Measurements from ENCODE around the gene TAF5L. TPM values are rescaled to one million over a fixed set of nuclear protein-coding genes. Genes with fewer than 3 reads are reported as not detected.

TAF5L gene
- total RNA-seq, 1 experiment from 2014 or later = 37.6 TPM

GRCh38 chr1:229672246-229672645 is 46.3 kb upstream of the TAF5L start:
- no peaks in the 10 kb centered on the region for H3K27me3 Mint-ChIP-seq (ENCODE audit: insufficient read depth, unreplicated experiment)
- H3K9me3 Mint-ChIP-seq (ENCODE audit: unreplicated experiment) = no peaks in the 10 kb centered on the region
- BruUV-seq (replicated peaks) = no TSS peak
- POLR2A ChIA-PET = interaction anchor here (0.7 to 4.3 kb wide), 5 partner anchors 8 to 113 kb away, joined by 3 to 21 read pairs (median 3); partner anchors contain the start of gene ABCB10
- intact Hi-C loops (cut with micrococcal nuclease) = no loop called here
- TF ChIP-seq CTCF (IDR thresholded peaks at IDR 0.05; ENCODE audit: unreplicated experiment) = no peak
- no peaks in the 10 kb centered on the region for H3K36me3 Mint-ChIP-seq (ENCODE audit: insufficient read depth, unreplicated experiment)
- no peak for DNase-seq (ENCODE audit: unreplicated experiment)
- H3K4me1 Mint-ChIP-seq (ENCODE audit: insufficient read depth, unreplicated experiment) = no peaks in the 10 kb centered on the region
- CTCF ChIA-PET = interaction anchor here (0.6 to 5.0 kb wide), 7 partner anchors 10 to 640 kb away, joined by 3 to 33 read pairs (median 4); no protein-coding TSS in a partner anchor
- no peak overlapping the region for H3K4me3 Mint-ChIP-seq (ENCODE audit: unreplicated experiment)
- no peak overlapping the region for H3K27ac Mint-ChIP-seq (ENCODE audit: low read depth, unreplicated experiment)

- no peak for TF ChIP-seq CTCF (IDR thresholded peaks at IDR 0.05; ENCODE audit: unreplicated experiment)
- no peak overlapping the region for H3K27ac Mint-ChIP-seq (ENCODE audit: low read depth, unreplicated experiment)
- POLR2A ChIA-PET = interaction anchor here (0.6 kb wide), 1 partner anchor 158 kb away, joined by 3 read pairs; no protein-coding TSS in a partner anchor
- intact Hi-C loops (cut with micrococcal nuclease) = no loop called here
- no peaks in the 10 kb centered on the region for H3K4me1 Mint-ChIP-seq (ENCODE audit: insufficient read depth, unreplicated experiment)
- BruUV-seq (replicated peaks) = no TSS peak
- H3K9me3 Mint-ChIP-seq (ENCODE audit: unreplicated experiment) = no peaks in the 10 kb centered on the region
- DNase-seq (ENCODE audit: unreplicated experiment) = no peak
- H3K4me3 Mint-ChIP-seq (ENCODE audit: unreplicated experiment) = no peak overlapping the region
- H3K36me3 Mint-ChIP-seq (ENCODE audit: insufficient read depth, unreplicated experiment) = no peaks in the 10 kb centered on the region
- no peaks in the 10 kb centered on the region for H3K27me3 Mint-ChIP-seq (ENCODE audit: insufficient read depth, unreplicated experiment)
- CTCF ChIA-PET = interaction anchor here (0.7 to 5.0 kb wide), 8 partner anchors 10 to 1287 kb away, joined by 3 to 33 read pairs (median 4); no protein-coding TSS in a partner anchor
Measured at GRCh38 chr1:229671310-229671709, 45.4 kb upstream of the TAF5L start.

- POLR2A ChIA-PET = no interaction called here
- Mint-ChIP-seq H3K9me3 (ENCODE audit: unreplicated experiment) (no peaks in the 10 kb centered on the region), H3K27me3 (ENCODE audit: insufficient read depth, unreplicated experiment) (no peaks in the 10 kb centered on the region), H3K36me3 (ENCODE audit: insufficient read depth, unreplicated experiment) (no peaks in the 10 kb centered on the region), H3K27ac (ENCODE audit: low read depth, unreplicated experiment) (no peak overlapping the region), H3K4me1 (ENCODE audit: insufficient read depth, unreplicated experiment) (no peaks in the 10 kb centered on the region), H3K4me3 (ENCODE audit: unreplicated experiment) (no peak overlapping the region)
- TF ChIP-seq CTCF (IDR thresholded peaks at IDR 0.05; ENCODE audit: unreplicated experiment) = no peak
- intact Hi-C loops (cut with micrococcal nuclease) = no loop called here
- BruUV-seq (replicated peaks) = no TSS peak
- no peak for DNase-seq (ENCODE audit: unreplicated experiment)
- CTCF ChIA-PET = interaction anchor here (1.0 kb wide), 1 partner anchor 599 kb away, joined by 3 read pairs; no protein-coding TSS in a partner anchor
Measured at GRCh38 chr1:229669333-229669732, 43.4 kb upstream of the TAF5L start.

DNA sequence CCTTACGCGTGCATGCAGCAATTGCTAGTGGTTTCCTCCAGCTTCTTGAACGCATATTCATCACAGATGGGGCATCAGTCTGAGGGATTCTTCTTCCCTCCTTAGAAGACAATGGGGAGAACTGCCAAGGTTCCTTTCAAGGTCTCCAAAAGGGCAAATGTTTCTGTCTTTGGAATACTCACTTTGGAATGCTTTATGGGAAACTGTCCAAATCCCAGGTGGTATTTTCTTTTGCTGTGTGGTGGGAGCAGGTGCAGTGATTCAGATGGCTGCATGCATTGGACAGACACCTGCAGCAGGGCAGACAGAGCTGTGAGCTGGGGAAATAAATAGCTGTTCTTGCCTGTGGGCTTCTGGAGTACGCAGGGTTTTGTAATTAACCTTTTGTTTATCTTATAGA is 40.7 kb upstream of the TAF5L start:
- intact Hi-C loops (cut with micrococcal nuclease) = no loop called here
- Mint-ChIP-seq H3K4me1 (ENCODE audit: insufficient read depth, unreplicated experiment) (peaks cover under 1% of the 10 kb centered on the region), H3K4me3 (ENCODE audit: unreplicated experiment) (no peak overlapping the region), H3K27ac (ENCODE audit: low read depth, unreplicated experiment) (no peak overlapping the region), H3K36me3 (ENCODE audit: insufficient read depth, unreplicated experiment) (no peaks in the 10 kb centered on the region), H3K9me3 (ENCODE audit: unreplicated experiment) (no peaks in the 10 kb centered on the region), H3K27me3 (ENCODE audit: insufficient read depth, unreplicated experiment) (no peaks in the 10 kb centered on the region)
- ChIA-PET POLR2A (interaction anchor here (1.1 to 1.3 kb wide), 3 partner anchors 413 to 1940 kb away, joined by 3 read pairs; no protein-coding TSS in a partner anchor), CTCF (interaction anchor here (0.6 to 2.3 kb wide), 7 partner anchors 9 to 643 kb away, joined by 3 to 15 read pairs (median 4); no protein-coding TSS in a partner anchor)
- BruUV-seq (replicated peaks) = no TSS peak
- DNase-seq (ENCODE audit: unreplicated experiment) = peak; percentile 22
- TF ChIP-seq CTCF (IDR thresholded peaks at IDR 0.05; ENCODE audit: unreplicated experiment) = no peak

Data from MCF 10A (cell line).